B cell (primary cell): ENCODE results near the gene TPSG1. TPM values are rescaled to one million over a fixed set of nuclear protein-coding genes. Genes with fewer than 3 reads are reported as not detected.

Source experiments
- ATAC-seq: fragments of 200-7000 bp; cut with Tn5 transposase; one replicate; pipeline ENCODE4 v1.10.0; 2021; ENCODE audit warnings: low read depth, mild to moderate bottlenecking, moderate number of reproducible peaks, moderate library complexity
- CTCF ChIA-PET: fragments of 350-600 bp; sonication (Branson Sonifier 250); formaldehyde crosslinking; loops from one replicate; lab custom pipeline; 2021; ENCODE audit warnings: antibody characterized with exemption, inconsistent platforms; lab: Charles Lee
- POLR2A ChIA-PET: fragments of 350-600 bp; sonication (Branson Sonifier 250); formaldehyde crosslinking; loops from one replicate; lab custom pipeline; 2021; ENCODE audit warnings: antibody characterized with exemption; lab: Charles Lee
- DNase-seq: peaks from one replicate; pipeline ENCODE4 v3.0.0; 2013
- H2AFZ ChIP-seq: 2 replicates; pipeline ENCODE4 v1.6.1; 2012; ENCODE audit warnings: mild to moderate bottlenecking, low read depth, low read length; ENCODE audit not compliant: insufficient read depth, poor library complexity, severe bottlenecking
- H3K27ac ChIP-seq, 2 donors: 1 replicate in 1 of 2; 2 replicates in 1 of 2; pipeline ENCODE4 v1.5.1; 2012 to 2013; ENCODE audit warnings: low read length in 2 of 2, mild to moderate bottlenecking in 2 of 2, moderate library complexity in 1 of 2
- H3K27me3 ChIP-seq, 4 experiments: fragments of 200-600 bp in 1 of 4; sonication (generic) in 1 of 4; replicated peaks in 1 of 4; 1 replicate in 2 of 4; 2 replicates in 2 of 4; pipeline versions ENCODE4 v1.6.1 to v1.7.0; 2013 to 2016; ENCODE audit warnings: low read length in 3 of 4, mild to moderate bottlenecking in 2 of 4, mixed read lengths in 1 of 4, moderate library complexity in 1 of 4; ENCODE audit not compliant: insufficient read depth in 4 of 4, control insufficient read depth in 3 of 4; ENCODE audit errors: control extremely low read depth in 1 of 4
- H3K36me3 ChIP-seq, 2 experiments: replicated peaks in 1 of 2; 1 replicate in 1 of 2; 2 replicates in 1 of 2; pipeline versions ENCODE4 v1.6.1 to v1.7.1; 2013; ENCODE audit warnings: low read length in 1 of 2; ENCODE audit not compliant: insufficient read depth in 2 of 2, control insufficient read depth in 1 of 2; ENCODE audit errors: control extremely low read depth in 1 of 2, extremely low read depth in 1 of 2
- H3K4me1 ChIP-seq, 2 donors: fragments of 200-600 bp in 1 of 2; sonication (generic) in 1 of 2; 1 replicate in 1 of 2; 2 replicates in 1 of 2; pipeline versions ENCODE4 v1.5.1 to v1.6.1; 2013 to 2017; ENCODE audit warnings: low read length in 2 of 2; ENCODE audit not compliant: control insufficient read depth in 2 of 2, insufficient read depth in 2 of 2
- H3K4me2 ChIP-seq: replicated peaks from 2 replicates; pipeline ENCODE3; 2012; ENCODE audit warnings: mild to moderate bottlenecking, low read depth, low read length; ENCODE audit not compliant: poor library complexity, severe bottlenecking
- H3K4me3 ChIP-seq, 5 experiments: fragments of 200-600 bp in 1 of 5; sonication (generic) in 1 of 5; 1 replicate in 3 of 5; 2 replicates in 2 of 5; pipeline versions ENCODE4 v1.5.1 to v1.7.0; 2011 to 2016; ENCODE audit warnings: low read length in 4 of 5, mild to moderate bottlenecking in 4 of 5, low read depth in 2 of 5, control low read depth in 1 of 5, moderate library complexity in 1 of 5; ENCODE audit not compliant: insufficient read depth in 1 of 5; ENCODE audit errors: control extremely low read depth in 1 of 5, extremely low read depth in 1 of 5
- H3K79me2 ChIP-seq: fragments of 200-600 bp; sonication (generic); one replicate; pipeline ENCODE4 v1.6.0; 2016; ENCODE audit warnings: low read length; ENCODE audit not compliant: control insufficient read depth, insufficient read depth
- H3K9ac ChIP-seq: fragments of 200-600 bp; sonication (generic); 2 replicates; pipeline ENCODE4 v1.6.1; 2017; ENCODE audit warnings: mild to moderate bottlenecking, low read length, moderate library complexity
- H3K9me3 ChIP-seq, 3 donors: one replicate each; pipeline versions ENCODE4 v1.6.1 to v1.7.1; 2013; ENCODE audit warnings: low read length in 2 of 3; ENCODE audit not compliant: control insufficient read depth in 2 of 3, insufficient read depth in 1 of 3; ENCODE audit errors: control extremely low read depth in 1 of 3
- H4K20me1 ChIP-seq: 2 replicates; pipeline ENCODE4 v1.6.0; 2012; ENCODE audit warnings: mild to moderate bottlenecking, low read length; ENCODE audit not compliant: insufficient read depth, control insufficient read depth, poor library complexity, severe bottlenecking
- H3K27ac Mint-ChIP-seq: one replicate; pipeline ENCODE4 v1.8.0; 2021; ENCODE audit warnings: mixed read lengths
- H3K27me3 Mint-ChIP-seq: one replicate; pipeline ENCODE4 v1.8.0; 2021; ENCODE audit warnings: mixed read lengths
- H3K4me1 Mint-ChIP-seq: one replicate; pipeline ENCODE4 v1.8.0; 2021; ENCODE audit warnings: mixed read lengths
- H3K4me3 Mint-ChIP-seq: one replicate; pipeline ENCODE4 v1.8.0; 2021; ENCODE audit warnings: mixed read lengths
- H3K9me3 Mint-ChIP-seq: one replicate; pipeline ENCODE4 v1.8.0; 2022; ENCODE audit warnings: mixed read lengths; ENCODE audit not compliant: insufficient read depth
- EZH2 ChIP-seq: IDR thresholded peaks from 2 replicates; pipeline ENCODE4 v1.6.1; 2012; ENCODE audit warnings: borderline replicate concordance, low read depth, mild to moderate bottlenecking, moderate library complexity, low read length; ENCODE audit not compliant: insufficient read depth, poor library complexity, severe bottlenecking
- WGBS: methylation state at CpG from one replicate; pipeline ENCODE4 v1.1.5; 2013; ENCODE audit warnings: missing lambda C conversion rate; ENCODE audit not compliant: insufficient coverage; 5-methylcytosine and 5-hydroxymethylcytosine counted together
- intact Hi-C: fragments of 100-400 bp; cut with micrococcal nuclease; formaldehyde crosslinking; loops from one replicate; pipeline ENCODE4 v1.10.0; 2022
- polyA plus RNA-seq: library from polyadenylated mRNA; depleted of rRNA; stranded (reverse); fragments of >200 nt; gene quantifications from 2 replicates; pipeline ENCODE4 v1.2.3, GENCODE V29; 2012
- total RNA-seq, 2 donors: library from RNA; stranded (reverse); fragments of 120-200 nt in 1 of 2; gene quantifications; 1 replicate in 1 of 2; 2 replicates in 1 of 2; pipeline versions ENCODE4 v1.2.3 to v1.2.4, GENCODE V29; 2013 to 2022
- TF ChIP-seq, protein P1 (sequence below): fragments of 200-600 bp; IDR thresholded peaks from one replicate; pipeline ENCODE4 v1.8.0; 2022; ENCODE audit warnings: antibody characterized with exemption, mild to moderate bottlenecking

The TPSG1 gene
- total and polyA plus RNA-seq, 2 donors (not counting 1 experiment from before 2014, with no cell fraction given) = not detected

DNA sequence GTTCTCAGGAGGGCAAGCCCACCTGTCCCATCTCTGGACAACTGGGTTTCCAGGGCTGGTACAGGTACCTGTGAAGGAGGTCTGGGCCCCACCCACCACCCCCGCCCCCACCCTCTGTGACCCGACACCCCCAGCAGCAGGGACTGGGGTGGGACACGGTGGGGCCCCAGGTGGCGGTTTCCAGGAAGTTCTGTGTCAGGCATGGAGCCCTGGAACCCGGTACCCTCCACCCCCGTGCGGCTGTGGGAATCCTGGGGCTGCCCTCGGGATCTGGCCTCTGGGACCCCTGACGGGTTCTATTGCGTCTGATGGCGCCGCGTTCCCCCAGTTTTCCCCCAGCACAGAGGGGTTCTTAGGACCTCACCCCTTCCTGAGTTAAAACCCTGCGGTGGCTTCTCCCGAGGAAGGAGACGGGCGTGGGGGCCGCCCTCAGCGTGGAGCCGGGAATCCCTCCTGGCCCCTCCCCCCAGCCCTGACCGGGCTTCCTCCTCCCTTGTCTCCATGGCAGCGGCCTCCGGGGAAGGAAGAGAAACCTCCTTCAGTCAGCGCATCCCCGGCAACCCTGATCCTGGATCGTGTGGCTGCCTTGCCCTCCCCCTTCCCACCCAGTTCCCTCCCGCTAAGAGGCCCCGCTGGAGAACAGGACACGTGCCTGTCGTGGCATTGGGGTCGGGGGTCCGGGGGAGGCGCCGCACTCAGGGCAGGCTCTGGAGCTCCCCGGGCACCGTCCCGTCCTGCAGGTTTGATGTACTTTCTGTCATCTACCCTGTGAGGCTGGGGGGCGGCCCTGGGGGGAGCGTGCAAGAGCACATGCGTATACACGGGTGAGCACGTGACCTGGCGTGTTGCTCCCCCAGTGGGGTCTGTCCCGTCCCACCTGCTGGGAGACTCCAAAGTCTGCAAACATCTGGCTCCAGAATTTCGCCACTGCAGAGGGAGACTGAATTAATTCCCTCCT is 41.8 kb downstream of the TPSG1 start:
- H3K27ac Mint-ChIP-seq = no peak overlapping the region

DNA sequence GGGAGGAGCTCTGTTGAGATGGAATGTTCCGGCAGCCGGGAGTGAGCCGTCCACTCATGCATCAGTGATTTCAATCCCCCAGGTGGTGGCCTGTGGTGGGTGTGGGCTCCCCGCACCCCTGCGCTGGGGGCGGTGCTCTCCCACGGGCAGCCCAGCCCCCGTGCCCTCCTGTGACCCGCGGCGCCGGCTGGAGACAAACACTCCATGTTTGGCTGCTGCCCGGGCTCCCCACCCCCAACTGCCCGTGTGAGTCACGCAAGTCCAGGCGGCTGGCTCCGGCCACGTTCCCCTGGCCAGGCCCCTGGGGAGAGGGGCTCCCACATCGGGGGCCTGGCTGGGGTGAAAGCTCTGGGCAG is 42.8 kb downstream of the TPSG1 start:
- Mint-ChIP-seq H3K4me3 (no peak overlapping the region), H3K9me3 (no peaks in the 10 kb centered on the region), H3K27ac (no peak overlapping the region), H3K4me1 (no peaks in the 10 kb centered on the region), H3K27me3 (no peaks in the 10 kb centered on the region)
- POLR2A ChIA-PET = no interaction called here
- Histone ChIP-seq H3K9me3 (peaks cover 0 to 6% (median 0%) of the 10 kb centered on the region in 3 donors), H3K27me3 (peaks cover 0 to 4% (median 0%) of the 10 kb centered on the region in 4 experiments), H3K4me1 (no peaks in the 10 kb centered on the region), H3K9ac (no peak overlapping the region), H4K20me1 (no peaks in the 10 kb centered on the region), H2AFZ (no peak overlapping the region), H3K36me3 (no peaks in the 10 kb centered on the region), H3K79me2 (no peaks in the 10 kb centered on the region), H3K27ac (no peak overlapping the region), H3K4me3 (no peak overlapping the region), H3K4me2 (no peak overlapping the region)
- no peak for DNase-seq
- no peak for TF ChIP-seq EZH2
- TF ChIP-seq, protein P1, sequence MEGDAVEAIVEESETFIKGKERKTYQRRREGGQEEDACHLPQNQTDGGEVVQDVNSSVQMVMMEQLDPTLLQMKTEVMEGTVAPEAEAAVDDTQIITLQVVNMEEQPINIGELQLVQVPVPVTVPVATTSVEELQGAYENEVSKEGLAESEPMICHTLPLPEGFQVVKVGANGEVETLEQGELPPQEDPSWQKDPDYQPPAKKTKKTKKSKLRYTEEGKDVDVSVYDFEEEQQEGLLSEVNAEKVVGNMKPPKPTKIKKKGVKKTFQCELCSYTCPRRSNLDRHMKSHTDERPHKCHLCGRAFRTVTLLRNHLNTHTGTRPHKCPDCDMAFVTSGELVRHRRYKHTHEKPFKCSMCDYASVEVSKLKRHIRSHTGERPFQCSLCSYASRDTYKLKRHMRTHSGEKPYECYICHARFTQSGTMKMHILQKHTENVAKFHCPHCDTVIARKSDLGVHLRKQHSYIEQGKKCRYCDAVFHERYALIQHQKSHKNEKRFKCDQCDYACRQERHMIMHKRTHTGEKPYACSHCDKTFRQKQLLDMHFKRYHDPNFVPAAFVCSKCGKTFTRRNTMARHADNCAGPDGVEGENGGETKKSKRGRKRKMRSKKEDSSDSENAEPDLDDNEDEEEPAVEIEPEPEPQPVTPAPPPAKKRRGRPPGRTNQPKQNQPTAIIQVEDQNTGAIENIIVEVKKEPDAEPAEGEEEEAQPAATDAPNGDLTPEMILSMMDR = no peak
- CTCF ChIA-PET = no interaction called here
- intact Hi-C loops = no loop called here
- no peak for ATAC-seq
- 58% methylated on average over 19 of the region's 19 CpGs for WGBS

More for the DNA sequence above, 41.8 kb downstream of the TPSG1 start:
- intact Hi-C loops = no loop called here
- ATAC-seq = no peak
- Histone ChIP-seq H3K4me3 (no peak overlapping the region), H3K4me1 (no peaks in the 10 kb centered on the region), H3K4me2 (no peak overlapping the region), H4K20me1 (no peaks in the 10 kb centered on the region), H3K36me3 (no peaks in the 10 kb centered on the region), H3K79me2 (no peaks in the 10 kb centered on the region), H2AFZ (no peak overlapping the region), H3K27ac (no peak overlapping the region), H3K27me3 (peaks cover 0 to 4% (median 0%) of the 10 kb centered on the region in 4 experiments), H3K9ac (no peak overlapping the region), H3K9me3 (peaks cover 0 to 8% (median 0%) of the 10 kb centered on the region in 3 donors)
- H3K4me1 Mint-ChIP-seq = no peaks in the 10 kb centered on the region
- WGBS = 67% methylated on average over 34 of the region's 45 CpGs
- ChIA-PET POLR2A (no interaction called here), CTCF (no interaction called here)
- no peaks in the 10 kb centered on the region for H3K27me3 Mint-ChIP-seq
- no peaks in the 10 kb centered on the region for H3K9me3 Mint-ChIP-seq
- TF ChIP-seq, protein P1 = no peak
- no peak for TF ChIP-seq EZH2
- H3K4me3 Mint-ChIP-seq = no peak overlapping the region
- DNase-seq = no peak
